ENCODE measurements around the gene PTGDR.

DNA sequence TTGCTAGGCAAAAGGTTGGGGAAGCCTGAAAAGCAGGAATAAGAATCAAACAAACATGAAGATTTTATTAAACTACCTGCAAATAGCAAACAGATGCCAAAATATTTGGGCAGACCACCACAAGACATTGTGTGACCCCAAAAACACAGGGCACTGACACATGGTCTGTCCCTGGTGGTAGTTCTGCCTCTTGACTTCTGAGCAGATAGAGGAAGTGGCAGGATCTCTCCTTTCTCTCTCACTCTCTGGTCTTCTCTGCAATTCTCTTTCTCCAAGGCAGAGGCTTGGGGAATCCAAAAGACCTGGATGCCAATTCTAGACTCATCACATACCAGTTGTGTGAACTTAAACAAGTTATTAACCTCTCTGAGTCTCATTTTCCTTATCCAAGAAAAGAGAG lies 4.3 kb upstream of the PTGDR start:
- TF ChIP-seq ZBTB7A (IDR thresholded peaks at IDR 0.05; ENCODE audit: low read depth) (no peak), CREB1 (IDR thresholded peaks at IDR 0.05; ENCODE audit: low read depth) (no peak), NFIC (IDR thresholded peaks at IDR 0.05) (no peak), FOXM1 (IDR thresholded peaks at IDR 0.05; ENCODE audit: borderline replicate concordance, low read depth) (no peak), RAD21 (IDR thresholded peaks at IDR 0.05; ENCODE audit: low read depth) (no peak), EP300 (IDR thresholded peaks at IDR 0.05; ENCODE audit: borderline replicate concordance) (no peak)

Measured in Ishikawa (cell line).